Measurements from ENCODE around the gene CCM2.

Gene CCM2

GRCh38 chr7:45069444-45070253 lies 69.6 kb downstream of the CCM2 start:
- DNase-seq: no peak

GRCh38 chr7:45070254-45070642 lies 70.2 kb downstream of the CCM2 start:
- DNase-seq: no peak

GRCh38 chr7:45071528-45071927 lies 71.5 kb downstream of the CCM2 start:
- no peak for DNase-seq

GRCh38 chr7:45072131-45073030 lies 72.4 kb downstream of the CCM2 start:
- no peak for DNase-seq

- DNase-seq: no peak
These were observed 73.2 kb downstream of the CCM2 start for GRCh38 chr7:45073031-45073785.

GRCh38 chr7:45073786-45074527 lies 74.0 kb downstream of the CCM2 start:
- no peak for DNase-seq

GRCh38 chr7:45074528-45075354 lies 74.7 kb downstream of the CCM2 start:
- DNase-seq: no peak

GRCh38 chr7:45075355-45075644 lies 75.3 kb downstream of the CCM2 start:
- DNase-seq: no peak

GRCh38 chr7:45075871-45076796 lies 76.1 kb downstream of the CCM2 start:
- no peak for DNase-seq

- no peak for DNase-seq
These were observed 76.9 kb downstream of the CCM2 start for GRCh38 chr7:45076946-45077345.

GRCh38 chr7:45077579-45077978 lies 77.6 kb downstream of the CCM2 start:
- DNase-seq: no peak

GRCh38 chr7:45078125-45078681 lies 78.2 kb downstream of the CCM2 start:
- DNase-seq: no peak

- no peak for DNase-seq
These were observed 80.4 kb downstream of the CCM2 start for GRCh38 chr7:45080265-45080957.

- no peak for DNase-seq
These were observed 81.1 kb downstream of the CCM2 start for GRCh38 chr7:45080958-45081669.

GRCh38 chr7:45081670-45081974 lies 81.6 kb downstream of the CCM2 start:
- no peak for DNase-seq

- DNase-seq: no peak
These were observed 82.2 kb downstream of the CCM2 start for GRCh38 chr7:45082031-45082830.

- DNase-seq: no peak
These were observed 82.9 kb downstream of the CCM2 start for GRCh38 chr7:45082831-45083331.

- no peak for DNase-seq
These were observed 84.3 kb downstream of the CCM2 start for GRCh38 chr7:45084336-45084735.

All from activated gamma-delta T cell (primary cell).